H1 (cell line): ENCODE data around the gene WDR37. TPM values are rescaled to one million over a fixed set of nuclear protein-coding genes. Genes with fewer than 3 reads are reported as not detected.

Source experiments
- ASH2L ChIP-seq: fragments of 200-600, 300-600 bp; sonication (generic); IDR thresholded peaks from one replicate; pipeline ENCODE4 v1.7.1; 2017; ENCODE audit warnings: low read length
- ATF3 ChIP-seq: IDR thresholded peaks from 2 replicates; pipeline ENCODE4 v1.6.1; 2011; ENCODE audit warnings: low read depth, mild to moderate bottlenecking, low read length; ENCODE audit not compliant: insufficient read depth
- BACH1 ChIP-seq: IDR thresholded peaks from 2 replicates; pipeline ENCODE4 v1.6.1; 2012; ENCODE audit warnings: low read length, improper control_type of control experiment
- CREB1 ChIP-seq: IDR thresholded peaks from 2 replicates; pipeline ENCODE4 v1.6.1; 2012; ENCODE audit warnings: inconsistent platforms
- EZH2 ChIP-seq: fragments of 200-600 bp; sonication (generic); IDR thresholded peaks from 2 replicates; pipeline ENCODE4 v1.7.1; 2012; ENCODE audit warnings: low read depth, mild to moderate bottlenecking, moderate library complexity, low read length, inconsistent platforms; ENCODE audit not compliant: severe bottlenecking
- GABPA ChIP-seq: IDR thresholded peaks from 2 replicates; pipeline ENCODE4 v1.6.1; 2011; ENCODE audit warnings: mild to moderate bottlenecking, low read length, moderate library complexity, borderline replicate concordance; ENCODE audit not compliant: insufficient read depth
- HDAC2 ChIP-seq, 2 experiments: fragments of 300-600 bp in 1 of 2; sonication (generic) in 1 of 2; IDR thresholded peaks; 2 replicates each; pipeline ENCODE4 v1.6.1; 2011 to 2012; ENCODE audit warnings: low read depth in 2 of 2, low read length in 2 of 2, mild to moderate bottlenecking in 2 of 2, moderate library complexity in 2 of 2, borderline replicate concordance in 1 of 2, inconsistent platforms in 1 of 2
- KDM4A ChIP-seq: IDR thresholded peaks from one replicate; pipeline ENCODE4 v1.7.1; 2012; ENCODE audit warnings: low read depth, mild to moderate bottlenecking, moderate library complexity, low read length, inconsistent platforms; ENCODE audit not compliant: severe bottlenecking
- KDM5A ChIP-seq: fragments of 200-600 bp; IDR thresholded peaks from 2 replicates; pipeline ENCODE4 v1.7.1; 2012; ENCODE audit warnings: mild to moderate bottlenecking, low read length, inconsistent platforms, mixed read lengths
- PHF8 ChIP-seq: fragments of 200-600 bp; sonication (generic); conservative IDR thresholded peaks from 2 replicates; pipeline ENCODE4 v1.7.1; 2012; ENCODE audit warnings: low read depth, mild to moderate bottlenecking, inconsistent platforms, low read length, moderate library complexity
- RBBP5 ChIP-seq: IDR thresholded peaks from 2 replicates; pipeline ENCODE4 v1.7.1; 2012; ENCODE audit warnings: low read depth, mild to moderate bottlenecking, inconsistent platforms, low read length, moderate library complexity, borderline replicate concordance
- RFX5 ChIP-seq: IDR thresholded peaks from 2 replicates; pipeline ENCODE4 v1.6.1; 2011; ENCODE audit warnings: low read depth, low read length, improper control_type of control experiment, borderline replicate concordance
- SIX5 ChIP-seq: IDR thresholded peaks from 2 replicates; pipeline ENCODE4 v1.6.1; 2011; ENCODE audit warnings: mild to moderate bottlenecking, low read depth, low read length
- SP2 ChIP-seq: IDR thresholded peaks from 2 replicates; pipeline ENCODE4 v1.6.1; 2012; ENCODE audit warnings: mild to moderate bottlenecking, low read length, inconsistent platforms
- TAF1 ChIP-seq: IDR thresholded peaks from 2 replicates; pipeline ENCODE4 v1.6.1; 2011; ENCODE audit warnings: mild to moderate bottlenecking, low read depth, low read length
- polyA plus RNA-seq, 7 experiments: library from polyadenylated mRNA; depleted of rRNA in 3 of 7; stranded (reverse) in 5 of 7; unstranded in 2 of 7; fragments of >200 nt in 5 of 7; fragments of 200-250 nt in 2 of 7; gene quantifications; 1 replicate in 5 of 7; 2 replicates in 1 of 7; 4 replicates in 1 of 7; pipeline versions ENCODE4 v1.2.1 to v1.2.3, GENCODE V29; 2011 to 2013; ENCODE audit warnings: missing spikeins in 2 of 7, mixed read lengths in 2 of 7
- total RNA-seq: library from RNA; stranded (reverse); fragmentation: NEBNext Ultra II Directional; extraction: Animal tissue kit (Norgen Biotek cat#: 25700); gene quantifications from 2 replicates; pipeline ENCODE4 v1.2.1, GENCODE V29; 2021

Gene WDR37
- total and polyA plus RNA-seq, 2 of the 8 experiments (the other 6 are each of a cell fraction or from before 2014, with no cell fraction given): 9.6 to 12.0 TPM

- TF ChIP-seq KDM4A (peak; percentile 4), SIX5 (no peak), EZH2 (no peak), TAF1 (no peak), CREB1 (no peak), SP2 (no peak), RFX5 (no peak), ASH2L (no peak), BACH1 (no peak), ATF3 (no peak), RBBP5 (peak; percentile 53), HDAC2 (IDR thresholded peaks at IDR 0.05; ENCODE audit: borderline replicate concordance in 1 of 2, low read depth in 2 of 2, low read length in 2 of 2) (peak in 1 of 2 experiments; percentile 20; a peak in 1 of 4 replicates), KDM5A (no peak), GABPA (no peak), PHF8 (peak; percentile 40; the same call in 1 of the 2 replicates)
Measured at GRCh38 chr10:1049425-1049958, 6.7 kb upstream of the WDR37 start (continued).
